ENCODE data around the gene CAPN15.

Gene CAPN15

DNA sequence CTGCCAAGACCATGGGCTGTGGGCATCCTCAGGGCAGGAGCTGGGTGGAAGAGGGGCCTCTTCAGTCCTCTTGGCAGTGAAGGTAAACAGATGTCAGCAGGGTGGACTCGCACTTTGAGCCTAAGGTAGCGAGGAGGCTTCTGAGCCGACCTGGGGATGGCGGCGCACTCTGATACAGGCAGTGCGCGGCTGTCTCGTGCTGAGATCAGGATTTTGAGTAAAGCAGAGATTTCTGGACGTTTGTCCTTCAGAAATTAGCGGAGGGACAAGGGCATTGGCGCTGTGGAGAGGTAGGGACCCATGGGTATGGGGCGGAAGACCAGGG, 69.2 kb downstream of the CAPN15 start:
- no peak for TF ChIP-seq POLR2AphosphoS5 (IDR thresholded peaks at IDR 0.05; ENCODE audit: low read depth, low read length)
- TF ChIP-seq, protein P1, sequence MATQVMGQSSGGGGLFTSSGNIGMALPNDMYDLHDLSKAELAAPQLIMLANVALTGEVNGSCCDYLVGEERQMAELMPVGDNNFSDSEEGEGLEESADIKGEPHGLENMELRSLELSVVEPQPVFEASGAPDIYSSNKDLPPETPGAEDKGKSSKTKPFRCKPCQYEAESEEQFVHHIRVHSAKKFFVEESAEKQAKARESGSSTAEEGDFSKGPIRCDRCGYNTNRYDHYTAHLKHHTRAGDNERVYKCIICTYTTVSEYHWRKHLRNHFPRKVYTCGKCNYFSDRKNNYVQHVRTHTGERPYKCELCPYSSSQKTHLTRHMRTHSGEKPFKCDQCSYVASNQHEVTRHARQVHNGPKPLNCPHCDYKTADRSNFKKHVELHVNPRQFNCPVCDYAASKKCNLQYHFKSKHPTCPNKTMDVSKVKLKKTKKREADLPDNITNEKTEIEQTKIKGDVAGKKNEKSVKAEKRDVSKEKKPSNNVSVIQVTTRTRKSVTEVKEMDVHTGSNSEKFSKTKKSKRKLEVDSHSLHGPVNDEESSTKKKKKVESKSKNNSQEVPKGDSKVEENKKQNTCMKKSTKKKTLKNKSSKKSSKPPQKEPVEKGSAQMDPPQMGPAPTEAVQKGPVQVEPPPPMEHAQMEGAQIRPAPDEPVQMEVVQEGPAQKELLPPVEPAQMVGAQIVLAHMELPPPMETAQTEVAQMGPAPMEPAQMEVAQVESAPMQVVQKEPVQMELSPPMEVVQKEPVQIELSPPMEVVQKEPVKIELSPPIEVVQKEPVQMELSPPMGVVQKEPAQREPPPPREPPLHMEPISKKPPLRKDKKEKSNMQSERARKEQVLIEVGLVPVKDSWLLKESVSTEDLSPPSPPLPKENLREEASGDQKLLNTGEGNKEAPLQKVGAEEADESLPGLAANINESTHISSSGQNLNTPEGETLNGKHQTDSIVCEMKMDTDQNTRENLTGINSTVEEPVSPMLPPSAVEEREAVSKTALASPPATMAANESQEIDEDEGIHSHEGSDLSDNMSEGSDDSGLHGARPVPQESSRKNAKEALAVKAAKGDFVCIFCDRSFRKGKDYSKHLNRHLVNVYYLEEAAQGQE (IDR thresholded peaks at IDR 0.05; ENCODE audit: insufficient read depth in 1 of 2, low read depth in 2 of 2, low read length in 2 of 2), result no peak
- TF ChIP-seq SIN3A (IDR thresholded peaks at IDR 0.05; ENCODE audit: borderline replicate concordance, insufficient read depth, low read length), result no peak
- TF ChIP-seq TAF1 (IDR thresholded peaks at IDR 0.05; ENCODE audit: borderline replicate concordance, insufficient read depth, low read length), result no peak
- TF ChIP-seq FOXP2 (optimal IDR thresholded peaks at IDR 0.05; ENCODE audit: borderline replicate concordance, extremely low read depth, extremely low read length, insufficient read depth), result no peak

DNA sequence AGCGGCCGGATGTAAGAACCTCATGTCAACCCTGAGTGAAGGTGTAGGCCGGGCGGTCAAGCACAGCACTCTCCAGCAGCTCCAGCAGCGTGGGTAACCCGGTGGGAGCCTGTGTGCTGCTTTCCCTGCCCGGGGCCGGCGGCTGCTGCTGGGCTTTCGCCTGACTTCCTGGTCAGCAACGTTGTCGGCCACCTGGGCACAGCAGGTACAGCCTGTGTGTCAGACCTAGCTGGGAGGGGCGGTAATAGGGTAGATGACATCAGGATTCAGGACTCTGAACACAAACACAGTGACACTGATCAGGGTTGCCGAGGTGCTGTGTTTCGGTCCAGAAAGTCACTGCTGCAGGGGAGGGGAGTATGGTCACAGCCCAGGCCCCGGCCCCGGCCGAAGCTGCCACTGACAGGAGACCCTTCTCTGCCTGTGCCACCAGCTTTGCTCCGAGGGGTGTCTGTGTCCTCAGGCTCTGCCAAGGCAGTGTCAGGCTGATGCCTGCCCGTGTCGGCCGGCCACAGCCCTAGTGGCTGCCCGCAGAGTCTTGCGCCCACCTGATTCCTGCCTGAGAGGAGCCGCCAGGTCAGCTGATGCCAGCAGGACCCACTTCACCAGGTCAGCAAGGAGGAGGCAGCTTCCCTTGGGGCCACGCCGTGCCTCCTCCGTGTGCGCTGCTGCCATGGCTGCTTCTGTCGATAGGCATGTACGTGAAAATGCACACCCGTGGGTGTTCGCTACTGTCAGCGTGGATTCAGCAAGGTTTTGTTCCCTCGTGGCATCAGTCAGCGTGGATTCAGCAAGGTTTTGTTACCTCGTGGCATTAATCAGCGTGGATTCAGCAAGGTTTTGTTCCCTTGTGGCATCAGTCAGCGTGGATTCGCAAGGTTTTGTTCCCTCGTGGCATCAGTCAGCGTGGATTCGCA, 71.6 kb downstream of the CAPN15 start:
- TF ChIP-seq FOXP2 (optimal IDR thresholded peaks at IDR 0.05; ENCODE audit: borderline replicate concordance, extremely low read depth, extremely low read length, insufficient read depth) (no peak), SIN3A (IDR thresholded peaks at IDR 0.05; ENCODE audit: borderline replicate concordance, insufficient read depth, low read length) (no peak), TAF1 (IDR thresholded peaks at IDR 0.05; ENCODE audit: borderline replicate concordance, insufficient read depth, low read length) (no peak)
- TF ChIP-seq, protein P1 (IDR thresholded peaks at IDR 0.05; ENCODE audit: insufficient read depth in 1 of 2, low read depth in 2 of 2, low read length in 2 of 2), result no peak

DNA sequence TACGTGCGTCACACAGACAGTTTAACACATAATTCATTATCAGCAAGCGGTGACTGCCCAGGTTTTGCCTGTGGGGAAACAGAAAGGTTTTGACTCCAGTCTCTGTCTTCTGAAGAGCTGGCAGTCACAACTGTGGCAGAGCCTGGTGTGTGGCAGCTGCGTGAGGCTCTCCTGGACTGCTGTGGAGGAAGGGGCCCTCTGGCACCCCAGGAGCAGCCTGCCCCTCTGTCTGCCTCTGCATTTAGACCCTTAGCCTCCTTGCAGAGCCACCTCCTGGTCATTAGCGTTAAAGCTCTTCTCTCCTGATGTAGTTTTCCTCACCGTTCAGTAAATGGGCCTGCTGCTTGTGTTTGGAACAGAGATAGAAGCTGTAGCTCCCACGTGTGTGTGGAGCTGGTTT, 73.3 kb downstream of the CAPN15 start:
- TF ChIP-seq, protein P1 (IDR thresholded peaks at IDR 0.05; ENCODE audit: insufficient read depth in 1 of 2, low read depth in 2 of 2, low read length in 2 of 2), result no peak
- TF ChIP-seq FOXP2 (optimal IDR thresholded peaks at IDR 0.05; ENCODE audit: borderline replicate concordance, extremely low read depth, extremely low read length, insufficient read depth), result no peak
- TF ChIP-seq TAF1 (IDR thresholded peaks at IDR 0.05; ENCODE audit: borderline replicate concordance, insufficient read depth, low read length), result no peak
- no peak for TF ChIP-seq SIN3A (IDR thresholded peaks at IDR 0.05; ENCODE audit: borderline replicate concordance, insufficient read depth, low read length)
- no peak for TF ChIP-seq POLR2AphosphoS5 (IDR thresholded peaks at IDR 0.05; ENCODE audit: low read depth, low read length)

DNA sequence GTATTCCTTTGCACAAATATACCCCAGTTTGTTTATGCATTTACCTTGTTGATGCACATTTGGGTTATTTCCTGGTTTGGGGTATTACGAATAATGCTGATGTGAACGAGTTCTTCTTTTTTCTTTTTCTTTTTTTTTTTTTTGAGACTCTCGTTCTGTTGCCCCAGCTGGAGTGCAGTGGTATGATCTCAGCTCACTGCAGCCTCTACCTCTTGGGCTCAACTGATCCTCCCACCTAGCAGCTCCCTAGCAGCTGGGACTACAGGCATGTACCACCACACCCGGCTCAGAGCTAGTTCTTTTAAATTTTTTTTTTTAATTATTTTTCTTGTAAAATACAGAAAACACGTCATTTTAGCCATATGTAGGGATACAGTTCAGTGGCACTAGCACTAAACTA, 76.4 kb downstream of the CAPN15 start:
- TF ChIP-seq SIN3A (IDR thresholded peaks at IDR 0.05; ENCODE audit: borderline replicate concordance, insufficient read depth, low read length) (no peak), TAF1 (IDR thresholded peaks at IDR 0.05; ENCODE audit: borderline replicate concordance, insufficient read depth, low read length) (no peak), FOXP2 (optimal IDR thresholded peaks at IDR 0.05; ENCODE audit: borderline replicate concordance, extremely low read depth, extremely low read length, insufficient read depth) (no peak), POLR2AphosphoS5 (IDR thresholded peaks at IDR 0.05; ENCODE audit: low read depth, low read length) (no peak)
- TF ChIP-seq, protein P1 (IDR thresholded peaks at IDR 0.05; ENCODE audit: insufficient read depth in 1 of 2, low read depth in 2 of 2, low read length in 2 of 2), result no peak

Measured in PFSK-1 (cell line).